ENCODE results near the gene TAB2. TPM values are rescaled to one million over a fixed set of nuclear protein-coding genes. Genes with fewer than 3 reads are reported as not detected.

TAB2 gene
- total and polyA plus RNA-seq, 8 donors, result 49.3 to 103 (median 86.5) TPM

DNA sequence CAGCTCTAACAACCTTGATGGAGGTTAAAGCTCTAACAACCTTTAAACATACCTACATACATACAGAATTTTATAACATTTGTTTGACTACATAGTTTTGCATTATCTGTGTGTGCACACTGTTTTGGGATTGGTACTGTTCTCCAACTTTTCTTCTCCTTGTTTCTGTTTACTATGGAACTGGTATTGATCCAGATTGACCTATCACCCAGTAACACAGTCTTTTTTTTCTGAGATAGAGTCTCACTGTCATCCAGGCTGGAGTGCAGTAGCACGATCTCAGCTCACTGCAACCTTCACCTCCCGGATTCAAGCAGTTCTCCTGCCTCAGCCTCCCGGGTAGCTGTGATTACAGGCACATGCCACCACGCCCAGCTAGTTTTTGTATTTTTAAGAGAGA, 65.9 kb downstream of the TAB2 start:
- DNase-seq, result no peak
- H3K4me3 ChIP-seq, result no peak overlapping the region
- H3K4me1 ChIP-seq, result no peaks in the 10 kb centered on the region
- H3K27ac ChIP-seq, result no peak overlapping the region
- intact Hi-C loops (cut with DNase I), result no loop called here
- no peaks in the 10 kb centered on the region for H3K27me3 ChIP-seq
- TF ChIP-seq, protein P1, sequence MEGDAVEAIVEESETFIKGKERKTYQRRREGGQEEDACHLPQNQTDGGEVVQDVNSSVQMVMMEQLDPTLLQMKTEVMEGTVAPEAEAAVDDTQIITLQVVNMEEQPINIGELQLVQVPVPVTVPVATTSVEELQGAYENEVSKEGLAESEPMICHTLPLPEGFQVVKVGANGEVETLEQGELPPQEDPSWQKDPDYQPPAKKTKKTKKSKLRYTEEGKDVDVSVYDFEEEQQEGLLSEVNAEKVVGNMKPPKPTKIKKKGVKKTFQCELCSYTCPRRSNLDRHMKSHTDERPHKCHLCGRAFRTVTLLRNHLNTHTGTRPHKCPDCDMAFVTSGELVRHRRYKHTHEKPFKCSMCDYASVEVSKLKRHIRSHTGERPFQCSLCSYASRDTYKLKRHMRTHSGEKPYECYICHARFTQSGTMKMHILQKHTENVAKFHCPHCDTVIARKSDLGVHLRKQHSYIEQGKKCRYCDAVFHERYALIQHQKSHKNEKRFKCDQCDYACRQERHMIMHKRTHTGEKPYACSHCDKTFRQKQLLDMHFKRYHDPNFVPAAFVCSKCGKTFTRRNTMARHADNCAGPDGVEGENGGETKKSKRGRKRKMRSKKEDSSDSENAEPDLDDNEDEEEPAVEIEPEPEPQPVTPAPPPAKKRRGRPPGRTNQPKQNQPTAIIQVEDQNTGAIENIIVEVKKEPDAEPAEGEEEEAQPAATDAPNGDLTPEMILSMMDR (IDR thresholded peaks at IDR 0.05), result no peak
- H3K36me3 ChIP-seq, result peaks cover 4 to 56% of the 10 kb centered on the region in 2 donors
- no peak for ATAC-seq
- no peaks in the 10 kb centered on the region for H3K9me3 ChIP-seq

DNA sequence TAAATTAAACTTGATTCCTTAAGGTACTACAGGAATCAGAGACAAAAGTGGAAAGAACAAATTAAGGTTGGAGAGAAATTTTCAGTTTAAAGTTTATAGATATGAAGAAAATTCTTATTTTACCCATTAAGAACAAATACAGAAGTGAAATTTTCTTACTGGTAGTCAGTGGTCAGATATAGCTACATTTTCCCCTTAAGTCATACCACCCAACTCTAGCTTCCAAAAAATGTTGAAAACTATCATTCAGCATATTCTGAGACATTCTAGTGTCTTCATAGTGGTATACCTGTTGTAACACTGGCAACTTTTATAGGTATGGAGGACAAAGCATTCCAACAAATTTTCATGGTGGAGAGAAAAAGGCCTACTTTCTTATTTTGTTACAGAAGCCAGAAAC, 67.0 kb downstream of the TAB2 start:
- no peak overlapping the region for H3K27ac ChIP-seq
- no peaks in the 10 kb centered on the region for H3K9me3 ChIP-seq
- intact Hi-C loops (cut with DNase I), result no loop called here
- H3K36me3 ChIP-seq, result peaks cover 4 to 45% of the 10 kb centered on the region in 2 donors
- H3K4me1 ChIP-seq, result no peaks in the 10 kb centered on the region
- TF ChIP-seq, protein P1 (IDR thresholded peaks at IDR 0.05), result no peak
- no peaks in the 10 kb centered on the region for H3K27me3 ChIP-seq
- DNase-seq (peak in 1 of 4 donors; percentile 7), ATAC-seq (no peak)
- no peak overlapping the region for H3K4me3 ChIP-seq

DNA sequence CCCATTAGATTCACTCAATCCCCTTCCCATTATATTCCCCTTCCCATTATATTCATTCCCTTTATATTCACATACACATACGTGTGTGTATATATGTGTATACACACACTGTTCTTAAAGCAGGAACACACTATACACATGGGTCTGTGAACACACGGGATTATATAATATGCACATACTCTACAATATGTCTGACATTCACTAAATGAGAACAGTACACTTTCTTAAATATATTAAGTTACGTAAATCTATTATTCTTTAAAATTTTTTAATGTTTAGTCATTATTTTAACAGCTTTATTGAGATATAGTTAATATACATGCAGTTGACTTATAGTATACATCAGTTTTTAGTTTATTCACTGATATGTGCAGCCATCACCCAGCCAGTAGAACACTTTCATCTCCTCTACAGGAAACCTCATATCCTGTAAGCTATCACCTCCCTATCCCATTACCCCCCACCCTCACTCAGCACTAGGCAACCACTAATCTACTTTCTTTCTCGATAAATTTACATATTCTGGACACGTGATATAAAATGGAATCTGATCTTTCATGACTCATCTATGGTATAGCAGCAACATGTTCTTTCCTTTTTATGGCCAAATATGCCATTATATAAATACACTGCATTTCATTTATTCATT, 68.6 kb downstream of the TAB2 start:
- DNase-seq (no peak), ATAC-seq (no peak)
- TF ChIP-seq, protein P1 (IDR thresholded peaks at IDR 0.05), result no peak
- Histone ChIP-seq H3K9me3 (no peaks in the 10 kb centered on the region), H3K27ac (no peak overlapping the region), H3K4me1 (no peaks in the 10 kb centered on the region), H3K4me3 (no peak overlapping the region), H3K27me3 (no peaks in the 10 kb centered on the region), H3K36me3 (peaks cover 4 to 28% of the 10 kb centered on the region in 2 donors)
- intact Hi-C loops (cut with DNase I), result no loop called here

DNA sequence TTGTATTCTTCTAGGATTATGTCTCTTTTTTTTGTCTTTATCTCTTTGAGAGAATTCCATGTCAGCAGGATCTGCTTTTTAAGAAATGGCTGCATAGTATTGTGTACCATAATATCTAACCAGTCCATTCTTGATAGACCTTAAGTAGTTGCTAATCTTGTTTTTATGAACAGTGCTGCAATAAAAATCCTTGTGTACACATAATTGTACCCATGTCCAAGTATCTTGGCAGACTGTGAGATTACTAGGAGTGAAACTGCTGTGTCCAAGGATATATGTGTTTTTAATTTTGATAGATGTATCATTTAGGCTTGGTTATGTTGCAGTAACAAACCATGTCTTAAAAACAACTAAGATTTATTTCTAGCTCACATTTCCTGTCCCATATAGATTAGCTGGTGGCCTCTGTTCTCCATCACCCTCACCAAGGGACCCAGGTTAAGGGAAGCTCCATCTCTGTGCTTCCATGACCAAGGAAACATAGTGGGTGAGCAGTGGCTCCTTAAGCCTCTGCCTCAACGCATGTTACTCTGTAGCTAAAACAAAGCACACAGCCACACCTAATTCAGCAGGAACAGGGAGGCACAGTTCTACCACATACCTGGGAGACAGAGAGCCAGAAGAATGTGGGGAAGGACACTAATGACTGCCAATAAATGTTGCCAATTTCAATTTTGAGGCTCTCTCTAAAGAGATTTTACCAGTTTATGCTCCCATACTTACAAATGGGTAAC, 70.4 kb downstream of the TAB2 start:
- Histone ChIP-seq H3K27ac (no peak overlapping the region), H3K9me3 (no peaks in the 10 kb centered on the region), H3K27me3 (no peaks in the 10 kb centered on the region), H3K36me3 (peaks cover 4 to 15% of the 10 kb centered on the region in 2 donors), H3K4me1 (no peaks in the 10 kb centered on the region), H3K4me3 (no peak overlapping the region)
- intact Hi-C loops (cut with DNase I), result no loop called here
- peak; percentile 63 for ATAC-seq
- no peak for DNase-seq
- TF ChIP-seq, protein P1 (IDR thresholded peaks at IDR 0.05), result no peak

DNA sequence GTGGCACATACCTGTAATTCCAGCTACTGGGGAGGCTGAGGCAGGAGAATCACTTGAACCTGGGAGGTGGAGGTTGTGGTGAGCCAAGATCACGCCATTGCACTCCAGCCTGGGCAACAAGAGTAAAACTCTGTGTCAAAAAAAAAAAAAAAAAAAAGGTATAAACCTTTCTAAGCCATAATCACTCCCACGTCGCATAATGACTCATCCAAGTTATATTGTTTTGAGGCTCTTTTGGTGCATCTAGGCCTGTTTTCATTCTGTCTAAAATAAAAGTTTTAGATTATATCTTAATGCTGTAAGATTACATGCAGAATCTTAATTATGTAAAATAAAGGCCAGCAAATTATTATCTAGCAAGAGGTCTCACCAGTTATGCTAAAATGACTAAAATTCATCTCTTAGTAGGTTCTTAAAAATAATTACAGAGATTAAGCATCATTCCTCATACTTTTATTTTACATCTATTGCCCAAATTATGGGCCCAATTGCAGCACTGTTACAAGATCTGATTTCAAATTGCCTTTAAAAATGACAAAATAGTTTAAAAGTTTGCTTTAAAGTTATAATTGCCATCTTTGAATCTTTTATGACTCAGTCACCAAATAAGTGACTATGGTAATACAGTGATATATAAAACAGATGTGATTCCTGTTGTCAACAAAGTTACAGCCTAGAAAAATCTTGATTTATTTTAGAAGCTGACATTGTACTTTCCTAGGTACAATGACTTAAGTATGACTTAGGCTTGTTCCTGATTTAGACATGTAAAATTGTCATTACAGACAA, 72.2 kb downstream of the TAB2 start:
- no peaks in the 10 kb centered on the region for H3K9me3 ChIP-seq
- no peak for DNase-seq
- H3K27me3 ChIP-seq, result no peaks in the 10 kb centered on the region
- TF ChIP-seq, protein P1 (IDR thresholded peaks at IDR 0.05), result no peak
- intact Hi-C loops (cut with DNase I), result no loop called here
- no peak overlapping the region for H3K4me3 ChIP-seq
- no peak for ATAC-seq
- H3K36me3 ChIP-seq, result peaks cover 0 to 6% of the 10 kb centered on the region in 2 donors
- no peak overlapping the region for H3K27ac ChIP-seq
- no peaks in the 10 kb centered on the region for H3K4me1 ChIP-seq

Data from left lung (tissue), 10 donors.